Smooth muscle cell (in vitro differentiated cells): ENCODE measurements around the gene DCP2. TPM values are rescaled to one million over a fixed set of nuclear protein-coding genes. Genes with fewer than 3 reads are reported as not detected.
"Not testable (repeated sequence)": the region's sequence is repeated elsewhere in the genome, so short reads cannot be mapped to it uniquely, and the experiment has no call there.

Experiments used
- DNase-seq: peaks from one replicate; lab custom pipeline; 2025; ENCODE audit not compliant: unreplicated experiment; lab: John Stamatoyannopoulos, UW
- H2AFZ ChIP-seq: fragments of 200-600 bp; sonication (generic); 2 replicates; pipeline ENCODE4 v1.6.0; 2016; ENCODE audit warnings: antibody characterized with exemption, low read depth, mild to moderate bottlenecking
- H3F3A ChIP-seq: fragments of 200-600 bp; sonication (generic); 2 replicates; pipeline ENCODE4 v1.6.0; 2017; ENCODE audit warnings: antibody characterized with exemption, low read depth
- H3K27ac ChIP-seq: fragments of 200-600 bp; sonication (generic); 2 replicates; pipeline ENCODE4 v1.5.1; 2016; ENCODE audit warnings: low read depth, mild to moderate bottlenecking
- H3K27me3 ChIP-seq: fragments of 200-600 bp; sonication (generic); 2 replicates; pipeline ENCODE4 v1.6.1; 2016; ENCODE audit warnings: low read depth, mild to moderate bottlenecking
- H3K36me3 ChIP-seq: fragments of 200-600 bp; sonication (generic); 2 replicates; pipeline ENCODE4 v1.5.1; 2016; ENCODE audit warnings: low read depth
- H3K4me1 ChIP-seq: fragments of 200-600 bp; sonication (generic); 2 replicates; pipeline ENCODE4 v1.5.1; 2016; ENCODE audit warnings: low read depth
- H3K4me2 ChIP-seq: fragments of 200-600 bp; sonication (generic); 2 replicates; pipeline ENCODE4 v1.6.0; 2016; ENCODE audit warnings: mild to moderate bottlenecking
- H3K4me3 ChIP-seq: fragments of 200-600 bp; sonication (generic); 2 replicates; pipeline ENCODE4 v1.5.1; 2016; ENCODE audit warnings: mild to moderate bottlenecking
- H3K79me2 ChIP-seq: fragments of 200-600 bp; sonication (generic); 2 replicates; pipeline ENCODE4 v1.6.0; 2016; ENCODE audit warnings: low read depth, mild to moderate bottlenecking
- H3K9ac ChIP-seq: fragments of 200-600 bp; sonication (generic); 2 replicates; pipeline ENCODE4 v1.6.0; 2016; ENCODE audit warnings: low read depth
- H3K9me3 ChIP-seq: fragments of 200-600 bp; sonication (generic); replicated peaks from 2 replicates; pipeline ENCODE4 v1.5.1; 2016; ENCODE audit warnings: low read depth
- H4K20me1 ChIP-seq: fragments of 200-600 bp; sonication (generic); 2 replicates; pipeline ENCODE4 v1.6.0; 2016; ENCODE audit warnings: low read depth
- CTCF ChIP-seq: fragments of 200-600 bp; sonication (generic); IDR thresholded peaks from 2 replicates; pipeline ENCODE4 v1.5.1; 2017; ENCODE audit warnings: borderline replicate concordance, mild to moderate bottlenecking, antibody characterized with exemption; ENCODE audit not compliant: insufficient read depth, poor library complexity, severe bottlenecking
- WGBS: methylation state at CpG from one replicate; pipeline ENCODE4 v1.1.7; 2016; ENCODE audit warnings: low lambda C conversion rate; 5-methylcytosine and 5-hydroxymethylcytosine counted together
- polyA plus RNA-seq: library from polyadenylated mRNA; unstranded; fragments of >200 nt; fragmentation: Nextera tagmentation; extraction: Ambion mirVana; gene quantifications from 2 replicates; pipeline ENCODE4 v1.2.1, GENCODE V29; 2016
- total RNA-seq: library from RNA; depleted of rRNA; stranded (reverse); fragments of >200 nt; gene quantifications from 2 replicates; pipeline ENCODE4 v1.2.3, GENCODE V29; 2014

Gene DCP2
- total and polyA plus RNA-seq, 2 experiments from 2014 or later = 11.6 to 35.3 TPM

GRCh38 chr5:112958093-112959088, 18.2 kb upstream of the DCP2 start:
- no peak for DNase-seq

DNA sequence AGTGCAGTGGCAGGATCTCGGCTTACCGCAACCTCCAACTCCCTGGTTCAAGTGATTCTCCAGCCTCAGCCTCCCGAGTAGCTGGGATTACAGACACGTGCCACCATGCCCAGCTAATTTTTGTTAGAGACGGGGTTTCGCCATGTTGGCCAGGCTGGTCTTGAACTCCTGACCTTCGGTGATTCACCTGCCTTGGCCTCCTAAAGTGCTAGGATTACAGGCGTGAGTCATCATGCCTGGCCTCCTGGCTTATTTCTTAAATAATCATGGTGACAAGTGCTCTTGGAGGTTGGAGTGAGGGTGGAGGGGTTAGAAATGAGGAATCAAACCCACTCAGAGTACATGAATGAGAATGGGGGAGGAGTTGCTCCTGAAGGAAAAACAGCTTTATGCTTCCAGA, 16.7 kb upstream of the DCP2 start:
- H3K79me2 ChIP-seq, H3F3A ChIP-seq, H3K27ac ChIP-seq, H3K4me3 ChIP-seq, H3K27me3 ChIP-seq, H3K9me3 ChIP-seq, H3K9ac ChIP-seq, DNase-seq, H2AFZ ChIP-seq, H3K4me2 ChIP-seq, H4K20me1 ChIP-seq, H3K36me3 ChIP-seq: not testable (repeated sequence)
- WGBS = 76% methylated on average over 8 of the region's 8 CpGs
- H3K4me1 ChIP-seq = peaks cover 11% of the 10 kb centered on the region

More at GRCh38 chr5:112958093-112959088, 18.2 kb upstream of the DCP2 start:
- Histone ChIP-seq H2AFZ (no peak overlapping the region), H3K9ac (no peak overlapping the region), H3K4me1 (peaks cover 11% of the 10 kb centered on the region), H3F3A (peaks cover 4% of the 10 kb centered on the region), H3K27ac (peak overlapping the region; percentile 9), H3K79me2 (no peaks in the 10 kb centered on the region), H3K4me2 (peak overlapping the region; percentile 56), H3K27me3 (no peaks in the 10 kb centered on the region), H3K9me3 (no peaks in the 10 kb centered on the region), H4K20me1 (no peaks in the 10 kb centered on the region), H3K36me3 (no peaks in the 10 kb centered on the region), H3K4me3 (no peak overlapping the region)
- 51% methylated on average over 5 of the region's 5 CpGs for WGBS
- TF ChIP-seq CTCF = no peak

- Histone ChIP-seq H3K27me3 (no peaks in the 10 kb centered on the region), H3K4me3 (no peak overlapping the region), H3K9ac (no peak overlapping the region), H3K9me3 (no peaks in the 10 kb centered on the region), H3K4me2 (no peak overlapping the region), H2AFZ (no peak overlapping the region), H3K36me3 (no peaks in the 10 kb centered on the region), H3K4me1 (peaks cover 11% of the 10 kb centered on the region), H3F3A (peaks cover 4% of the 10 kb centered on the region), H4K20me1 (no peaks in the 10 kb centered on the region), H3K79me2 (no peaks in the 10 kb centered on the region), H3K27ac (no peak overlapping the region)
- no peak for TF ChIP-seq CTCF
- WGBS = 52% methylated on average over 1 of the region's 1 CpG
- DNase-seq = no peak
These were observed 16.3 kb upstream of the DCP2 start for GRCh38 chr5:112960315-112960714.

DNA sequence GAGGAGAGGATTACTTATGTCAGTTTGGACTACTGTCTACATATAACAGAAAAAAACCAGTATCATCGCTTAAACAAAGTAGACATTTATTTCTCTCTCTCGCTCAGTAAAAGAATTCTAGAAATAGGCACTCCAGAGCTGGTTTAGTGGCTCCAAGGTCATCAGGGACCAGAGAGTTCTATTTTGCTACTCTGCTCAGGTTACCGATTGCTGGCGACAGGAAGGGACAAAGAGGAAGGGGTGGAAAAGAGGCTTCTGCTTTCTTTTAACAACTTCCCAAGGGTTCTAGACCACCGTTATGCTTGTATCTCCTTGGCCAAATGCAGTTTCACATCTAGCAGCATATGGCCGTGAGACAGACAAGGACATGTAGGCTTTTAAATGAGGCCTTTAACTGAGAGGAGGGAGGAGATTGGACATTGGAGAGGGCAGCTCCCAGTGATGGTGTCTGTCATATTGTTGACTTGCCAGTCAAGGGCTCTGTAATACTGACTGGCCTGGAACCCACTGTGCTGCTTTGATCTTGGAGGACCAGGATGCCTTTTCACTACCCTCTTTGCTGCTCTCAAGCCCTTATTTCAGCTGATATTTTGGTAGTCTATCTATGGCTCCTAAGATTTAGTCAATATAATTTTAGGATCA, 15.6 kb upstream of the DCP2 start:
- peaks cover 11% of the 10 kb centered on the region for H3K4me1 ChIP-seq
- no peaks in the 10 kb centered on the region for H4K20me1 ChIP-seq
- no peak overlapping the region for H3K4me3 ChIP-seq
- 92% methylated on average over 6 of the region's 6 CpGs for WGBS
- H3F3A ChIP-seq = peaks cover 4% of the 10 kb centered on the region
- DNase-seq = no peak
- no peak for TF ChIP-seq CTCF
- H3K9ac ChIP-seq = no peak overlapping the region
- H3K79me2 ChIP-seq = no peaks in the 10 kb centered on the region
- H3K4me2 ChIP-seq = no peak overlapping the region
- H3K36me3 ChIP-seq = no peaks in the 10 kb centered on the region
- no peaks in the 10 kb centered on the region for H3K9me3 ChIP-seq
- no peaks in the 10 kb centered on the region for H3K27me3 ChIP-seq
- H2AFZ ChIP-seq = no peak overlapping the region
- H3K27ac ChIP-seq = no peak overlapping the region

DNA sequence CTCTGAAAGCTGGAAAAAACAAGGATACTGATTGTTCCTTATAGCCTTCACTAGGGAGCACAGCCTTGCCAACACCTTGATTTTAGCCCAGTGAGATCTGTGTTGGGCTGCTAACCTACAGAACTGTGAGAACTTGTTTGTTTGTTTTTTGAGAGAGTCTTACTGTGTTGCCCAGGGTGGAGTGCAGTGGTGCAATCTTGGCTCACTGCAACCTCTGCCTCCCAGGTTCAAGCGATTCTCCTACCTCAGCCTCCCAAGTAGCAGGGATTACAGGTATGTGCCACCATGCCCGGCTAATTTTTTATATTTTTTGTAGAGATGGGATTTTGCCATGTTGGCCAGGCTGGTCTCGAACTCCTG, 13.2 kb upstream of the DCP2 start:
- H3K9me3 ChIP-seq, H4K20me1 ChIP-seq, H3K4me1 ChIP-seq, H3F3A ChIP-seq, H3K79me2 ChIP-seq, H3K27me3 ChIP-seq, H3K4me2 ChIP-seq, H2AFZ ChIP-seq, H3K4me3 ChIP-seq, H3K9ac ChIP-seq, DNase-seq, H3K36me3 ChIP-seq: not testable (repeated sequence)
- WGBS = 91% methylated on average over 3 of the region's 3 CpGs
- H3K27ac ChIP-seq = peak overlapping the region; percentile 32
